Measurements from ENCODE around the gene FAIM2.

The FAIM2 gene

GRCh38 chr12:49828133-49829091, 75.3 kb downstream of the FAIM2 start, which contains the start of gene NCKAP5L:
Gene NCKAP5L (minus strand): TSS chr12:49828413. CDS start chr12:49804044, 24,369 bp downstream.
- in situ Hi-C loops (cut with MboI; ENCODE audit: low sequenced_read_pairs) = no loop called here

GRCh38 chr12:49827401-49828099, 76.2 kb downstream of the FAIM2 start:
- in situ Hi-C loops (cut with MboI; ENCODE audit: low sequenced_read_pairs) = no loop called here

- in situ Hi-C loops (cut with MboI; ENCODE audit: low sequenced_read_pairs) = no loop called here
Measured at GRCh38 chr12:49827051-49827400, 76.7 kb downstream of the FAIM2 start.

GRCh38 chr12:49825971-49826421, 77.7 kb downstream of the FAIM2 start:
- in situ Hi-C loops (cut with MboI; ENCODE audit: low sequenced_read_pairs) = no loop called here

- in situ Hi-C loops (cut with MboI; ENCODE audit: low sequenced_read_pairs) = no loop called here
Measured at GRCh38 chr12:49825360-49825970, 78.2 kb downstream of the FAIM2 start.

- in situ Hi-C loops (cut with MboI; ENCODE audit: low sequenced_read_pairs) = no loop called here
Measured at GRCh38 chr12:49824895-49825294, 78.8 kb downstream of the FAIM2 start.

- in situ Hi-C loops (cut with MboI; ENCODE audit: low sequenced_read_pairs) = no loop called here
Measured at GRCh38 chr12:49824416-49824815, 79.3 kb downstream of the FAIM2 start.

- in situ Hi-C loops (cut with MboI; ENCODE audit: low sequenced_read_pairs) = no loop called here
Measured at GRCh38 chr12:49823951-49824350, 79.7 kb downstream of the FAIM2 start.

GRCh38 chr12:49823350-49823749, 80.3 kb downstream of the FAIM2 start:
- in situ Hi-C loops (cut with MboI; ENCODE audit: low sequenced_read_pairs) = no loop called here

- in situ Hi-C loops (cut with MboI; ENCODE audit: low sequenced_read_pairs) = no loop called here
Measured at GRCh38 chr12:49821373-49822287, 82.1 kb downstream of the FAIM2 start.

GRCh38 chr12:49819786-49820185, 83.9 kb downstream of the FAIM2 start:
- in situ Hi-C loops (cut with MboI; ENCODE audit: low sequenced_read_pairs) = no loop called here

- in situ Hi-C loops (cut with MboI; ENCODE audit: low sequenced_read_pairs) = no loop called here
Measured at GRCh38 chr12:49818241-49818895, 85.3 kb downstream of the FAIM2 start.

All from HL-60/S4 treated with phorbol 12-myristate 13-acetate at 8.2 ng/mL for 4 days and 3 days (cell line).